NCI-H446 (cell line): ENCODE measurements around the gene CRTC1.

ENCODE experiments used
- DNase-seq, 2 experiments: peaks; one replicate each; lab custom pipeline; 2025; lab: John Stamatoyannopoulos, UW

Gene CRTC1

DNA sequence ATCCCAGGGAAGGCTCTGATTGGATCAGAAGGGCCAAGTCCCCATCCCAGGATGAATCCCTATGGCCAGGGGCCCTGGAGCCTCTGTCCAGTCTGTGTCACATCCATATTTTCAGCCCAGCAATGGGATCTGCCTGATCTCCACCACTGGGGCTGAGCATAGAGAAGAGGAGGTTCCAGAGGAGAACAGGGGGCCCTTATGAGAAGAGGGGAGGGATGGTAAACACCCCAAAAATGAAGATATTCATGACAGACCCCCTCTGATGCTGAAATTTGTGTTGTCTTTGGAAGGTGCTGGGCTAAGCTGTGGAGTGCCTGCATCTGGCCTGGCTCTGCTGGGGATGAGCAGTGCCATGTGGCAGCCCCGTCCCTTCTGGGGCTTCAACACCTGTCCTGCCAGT is 32.2 kb upstream of the CRTC1 start:
- DNase-seq = no peak

DNA sequence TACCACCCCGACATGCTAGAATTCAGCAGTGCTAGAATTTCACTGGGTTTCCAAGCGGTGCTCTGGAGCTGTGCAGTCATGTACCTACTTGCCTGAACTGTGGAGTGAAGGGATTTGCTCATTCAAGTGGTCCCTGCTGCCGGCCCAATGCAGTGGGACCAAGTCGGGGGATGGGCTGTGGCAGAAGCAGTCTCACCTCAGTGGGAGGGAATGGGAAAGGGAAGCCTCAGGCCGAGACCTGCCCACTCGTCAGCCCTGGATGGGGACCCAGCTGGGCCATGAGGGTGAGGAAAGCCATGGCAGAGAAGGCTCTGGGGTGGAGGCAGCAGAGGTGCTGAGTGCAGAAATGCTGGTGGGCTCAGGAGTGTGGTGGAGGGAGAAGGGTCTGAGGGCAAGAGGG is 31.7 kb upstream of the CRTC1 start:
- DNase-seq = no peak

DNA sequence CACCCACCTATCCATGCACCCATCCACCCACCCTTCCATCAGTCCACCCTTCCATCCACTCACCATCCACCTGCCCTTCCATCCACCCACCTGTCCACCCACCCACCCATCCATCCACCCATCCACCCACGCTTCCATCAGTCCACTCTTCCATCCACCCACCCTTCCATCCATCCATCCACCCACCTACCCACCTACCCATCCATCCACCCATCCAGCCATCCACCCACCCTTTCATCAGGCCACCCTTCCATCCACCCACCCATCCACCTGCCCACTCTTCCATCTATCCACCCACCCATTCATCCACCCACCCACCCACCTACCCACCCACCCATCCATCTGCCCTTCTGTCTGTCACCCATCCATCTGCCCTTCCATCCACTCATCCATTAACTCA is 29.6 kb upstream of the CRTC1 start:
- DNase-seq = no peak

DNA sequence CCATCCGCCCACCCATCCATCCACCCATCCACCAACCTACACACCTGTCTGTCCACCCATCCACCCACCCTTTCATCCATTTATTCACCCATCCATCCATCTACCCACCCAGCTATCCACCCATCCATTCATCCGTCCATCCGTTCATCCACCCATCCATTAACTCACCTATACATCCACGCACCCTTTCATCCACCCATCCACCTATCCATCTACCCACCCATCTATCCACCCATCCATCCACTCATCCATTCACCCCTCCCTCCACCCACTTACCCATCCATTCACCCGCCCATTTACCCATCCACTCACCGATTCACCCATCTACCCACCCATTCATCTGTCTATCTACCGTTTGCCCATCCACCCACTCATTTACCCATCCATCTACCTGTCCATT is 29.0 kb upstream of the CRTC1 start:
- no peak for DNase-seq

DNA sequence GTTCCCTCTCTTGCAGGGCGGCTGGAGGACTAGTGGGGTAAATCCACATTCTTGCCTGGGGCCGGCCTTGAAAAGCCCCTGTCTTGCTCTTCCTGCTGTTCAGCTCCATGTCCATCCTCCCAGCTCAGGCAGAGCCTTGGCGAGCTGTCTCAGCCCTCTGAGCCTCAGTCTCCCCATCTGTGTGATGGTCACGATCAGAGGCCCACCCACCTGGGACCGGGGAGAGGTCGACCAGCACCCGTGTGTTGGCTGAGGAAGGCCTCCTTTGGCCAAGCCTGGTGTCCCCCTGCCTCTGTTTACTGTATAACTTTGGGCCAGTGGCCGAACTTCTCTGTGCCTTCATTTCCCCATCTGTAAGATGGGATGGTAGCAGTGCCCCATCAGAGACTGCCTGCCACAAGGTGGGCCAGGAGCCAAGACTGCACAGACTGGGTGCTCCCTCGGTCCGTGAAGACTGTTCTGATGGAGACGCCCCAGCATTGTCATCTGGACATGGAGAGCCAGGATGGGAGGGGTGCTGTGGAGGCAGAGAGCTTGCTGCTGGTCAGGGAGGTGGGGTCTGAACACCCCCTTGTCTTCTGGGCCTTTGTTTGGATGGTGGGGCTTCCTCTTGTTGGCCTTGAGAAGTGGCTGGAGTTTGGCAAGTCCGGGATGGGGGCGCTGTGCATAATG is 28.2 kb upstream of the CRTC1 start:
- no peak for DNase-seq

DNA sequence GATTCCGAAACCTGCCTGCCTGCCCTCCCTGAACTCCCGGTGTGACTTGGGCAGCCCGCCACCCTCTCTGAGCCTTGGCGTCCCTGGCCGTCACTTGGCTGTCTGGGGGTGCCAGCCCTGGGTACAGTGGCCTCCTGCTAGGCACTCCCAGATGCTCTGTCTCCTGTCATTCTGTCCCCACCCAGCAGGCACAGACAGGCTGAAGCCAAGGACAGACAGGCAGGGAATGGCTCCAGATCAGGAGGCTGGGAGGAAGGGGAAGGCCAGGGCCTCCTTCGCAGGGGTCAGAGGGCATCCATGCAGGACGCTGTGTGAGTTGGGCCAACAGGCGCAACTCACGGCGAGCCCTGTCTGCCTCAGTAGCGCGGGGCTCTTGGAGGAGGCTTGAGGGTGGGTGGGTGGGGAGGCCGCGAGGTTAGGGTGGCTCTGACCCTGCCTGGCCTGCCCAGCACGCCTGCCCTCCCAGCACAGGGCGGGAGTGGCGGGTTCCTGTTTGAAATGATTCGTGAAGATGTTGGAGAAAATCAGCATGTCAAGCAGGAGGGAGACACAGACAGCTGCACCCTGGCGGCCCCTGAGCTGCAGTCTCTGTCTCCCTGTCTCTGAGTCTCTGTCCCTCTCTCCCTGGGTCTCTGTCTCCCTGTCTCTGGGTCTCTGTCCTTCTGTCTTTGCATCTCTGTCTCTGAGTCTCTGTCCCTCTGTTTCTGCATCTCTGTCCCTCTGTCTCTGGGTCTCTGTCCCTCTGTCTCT is 27.0 kb upstream of the CRTC1 start:
- DNase-seq = no peak

DNA sequence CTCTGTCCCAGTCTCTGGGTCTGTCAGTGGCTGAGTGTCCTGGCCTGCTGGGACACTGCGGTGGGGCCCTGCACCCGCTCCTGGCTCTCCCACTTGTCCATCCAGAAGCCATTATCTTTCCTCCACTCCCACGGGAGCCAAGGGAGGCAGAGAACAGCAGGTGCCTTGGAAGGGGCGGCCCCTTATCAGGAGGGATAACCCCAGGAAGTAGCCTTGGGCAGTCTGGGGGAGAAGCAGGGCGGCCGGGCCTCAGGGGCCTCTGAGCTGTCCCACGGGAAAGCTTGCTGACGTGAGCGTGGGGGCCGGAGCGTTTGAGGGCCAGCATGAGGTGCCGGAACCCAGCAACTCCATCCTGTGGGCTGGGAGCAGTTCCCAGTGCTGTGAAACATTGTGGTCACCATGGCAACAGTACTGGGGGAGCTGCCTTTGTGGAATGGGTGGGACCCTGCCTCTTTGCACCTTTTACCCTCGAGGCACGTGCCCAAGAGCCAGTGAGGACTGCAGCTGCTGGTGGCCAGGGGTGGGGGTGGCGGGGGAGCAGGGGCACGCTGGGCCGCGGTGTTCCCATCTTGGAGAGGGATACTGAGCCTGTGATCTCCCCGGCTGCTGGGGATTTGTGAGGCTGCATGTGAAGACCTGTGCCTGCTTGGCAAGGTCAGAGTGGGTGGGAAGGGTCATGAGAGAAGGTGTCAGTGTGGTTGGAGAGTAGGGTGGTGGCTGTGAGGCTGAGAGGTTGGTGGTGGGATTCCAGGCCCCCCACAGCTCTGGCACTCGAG is 25.7 kb upstream of the CRTC1 start:
- no peak for DNase-seq

DNA sequence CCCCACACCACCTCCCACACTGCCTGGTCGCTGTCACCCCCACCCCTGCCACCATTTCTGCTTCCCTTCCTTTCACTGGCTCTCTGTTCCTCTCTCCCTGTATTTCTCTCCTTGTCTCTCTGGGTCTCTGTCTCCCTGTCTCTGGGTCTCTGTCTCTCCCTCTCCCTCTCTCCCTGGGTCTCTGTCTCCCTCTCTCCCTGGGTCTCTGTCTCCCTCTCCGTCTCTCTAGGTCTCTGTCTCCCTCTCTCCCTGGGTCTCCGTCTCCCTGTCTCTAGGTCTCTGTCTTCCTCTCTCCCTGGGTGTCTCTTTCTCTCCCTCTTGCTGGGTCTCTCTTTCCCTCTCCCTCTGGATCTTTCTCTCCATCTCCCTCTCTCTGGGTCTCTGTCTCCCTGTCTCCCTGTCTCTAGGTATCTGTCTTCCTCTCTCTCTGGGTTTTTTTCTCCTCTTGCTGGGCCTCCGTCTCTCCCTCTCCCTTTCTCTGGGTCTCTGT is 25.1 kb upstream of the CRTC1 start:
- no peak for DNase-seq

DNA sequence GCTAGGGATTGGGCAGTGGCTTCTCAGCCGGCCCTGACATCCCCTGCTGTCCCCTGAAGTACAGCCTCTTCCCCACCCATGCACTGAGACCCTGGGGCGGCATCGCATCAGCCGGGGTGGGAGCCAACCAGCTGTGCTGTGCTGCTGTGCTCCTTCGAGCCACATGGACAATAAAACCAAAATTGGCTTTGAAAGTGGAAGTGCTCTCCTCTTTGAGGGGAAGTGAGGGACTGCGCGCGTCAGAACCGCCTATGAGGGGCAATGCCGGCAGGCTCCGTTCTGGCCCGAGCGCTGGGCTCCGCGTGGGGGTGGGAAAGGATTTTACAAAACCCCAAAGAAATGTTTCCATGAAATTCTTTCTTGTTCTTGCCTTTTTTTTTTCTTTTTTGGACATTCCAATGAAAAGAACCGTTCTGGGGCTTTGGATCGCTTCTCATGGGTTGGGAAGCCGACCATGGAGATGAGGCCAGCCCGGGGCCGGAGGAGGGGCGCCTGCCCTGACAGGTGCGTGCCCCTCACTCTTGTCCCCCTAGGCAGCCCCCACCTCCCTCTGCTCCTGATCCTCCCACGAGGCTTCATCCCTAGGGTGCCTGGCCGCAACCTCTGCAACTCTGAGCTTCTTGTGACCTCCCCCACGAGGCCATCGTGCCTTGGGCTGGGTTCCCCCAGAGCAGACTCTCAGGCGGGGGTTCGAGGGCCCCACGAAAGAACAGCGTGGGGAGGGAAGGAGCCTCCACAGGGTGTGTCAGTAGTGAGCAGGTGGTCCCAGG is 24.0 kb upstream of the CRTC1 start:
- no peak for DNase-seq

DNA sequence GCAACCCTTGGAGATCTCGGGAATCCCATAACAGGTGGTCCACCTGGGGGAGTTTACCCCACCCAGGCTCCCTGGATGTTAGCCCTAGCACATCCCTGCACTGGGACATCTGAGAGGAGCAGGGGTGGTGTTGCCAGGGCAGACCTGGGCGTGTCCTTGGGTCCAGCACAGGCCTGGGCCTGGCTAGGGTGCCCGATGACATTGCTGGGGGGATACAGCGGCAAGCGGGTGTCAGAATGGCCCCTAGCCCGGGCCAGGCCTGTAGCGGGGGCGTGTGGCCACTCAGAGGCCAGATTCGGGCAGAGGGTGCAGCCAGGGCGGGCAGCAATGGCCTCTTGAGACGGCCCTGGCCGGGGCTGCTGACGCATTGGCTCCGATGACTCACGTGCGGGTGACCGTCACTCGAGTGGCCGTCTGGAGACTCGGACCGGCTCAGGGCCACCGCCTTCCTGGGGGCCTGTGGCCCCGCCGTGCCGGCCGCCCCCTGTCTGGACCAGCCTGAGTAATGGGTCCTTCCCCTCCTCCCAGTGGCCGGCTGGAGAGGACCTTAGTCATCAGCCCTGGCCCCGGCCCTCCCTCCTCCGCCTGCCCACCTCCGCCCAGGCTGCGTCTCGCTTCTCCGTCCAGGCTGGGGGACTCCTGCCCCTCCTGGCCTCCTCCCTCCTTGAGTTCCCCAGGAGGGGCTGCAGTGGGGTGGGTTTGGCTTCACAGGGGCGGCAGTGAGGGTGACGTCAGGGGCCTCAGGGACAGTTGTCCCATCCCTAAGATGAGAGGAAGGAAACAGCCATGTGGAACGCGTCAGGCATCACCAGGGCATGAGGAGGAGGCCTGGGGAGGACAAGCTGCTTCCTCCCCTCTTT is 23.2 kb upstream of the CRTC1 start:
- DNase-seq = no peak

DNA sequence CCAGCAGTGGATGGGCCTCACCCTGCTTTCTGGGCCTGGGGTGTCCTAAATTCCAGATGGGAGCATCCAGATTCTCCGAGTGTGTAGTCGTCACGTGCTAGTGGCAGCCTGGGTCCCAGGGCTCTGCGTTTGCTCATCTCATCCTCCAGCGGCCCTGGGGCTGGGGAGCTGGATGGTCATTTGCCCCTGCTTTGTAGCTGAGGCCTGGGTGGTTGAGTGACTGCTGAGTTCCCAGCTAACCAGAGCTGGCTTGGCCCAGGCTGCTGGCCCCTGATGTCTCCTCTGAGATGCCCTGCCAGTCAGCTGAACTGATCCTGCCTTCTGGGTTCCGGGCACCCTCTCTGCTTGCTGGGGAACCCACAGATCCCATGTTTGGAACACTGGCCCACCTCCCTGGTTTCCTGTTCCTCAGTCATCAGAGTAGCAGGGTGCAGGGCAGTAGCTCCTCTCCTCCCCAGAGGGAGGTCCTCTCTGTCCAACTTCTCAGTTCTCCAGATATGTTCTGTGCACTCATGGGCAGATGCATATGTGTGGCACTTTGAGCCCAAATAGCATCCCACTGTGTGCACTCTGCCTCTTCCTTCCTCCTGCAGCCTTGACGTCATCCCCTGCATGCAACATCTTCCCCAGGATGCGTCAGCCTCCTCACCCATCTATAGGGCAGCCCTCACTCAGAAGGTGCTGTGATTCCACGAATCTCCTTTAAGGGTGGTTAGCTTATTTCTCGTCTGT is 22.4 kb upstream of the CRTC1 start:
- no peak for DNase-seq

DNA sequence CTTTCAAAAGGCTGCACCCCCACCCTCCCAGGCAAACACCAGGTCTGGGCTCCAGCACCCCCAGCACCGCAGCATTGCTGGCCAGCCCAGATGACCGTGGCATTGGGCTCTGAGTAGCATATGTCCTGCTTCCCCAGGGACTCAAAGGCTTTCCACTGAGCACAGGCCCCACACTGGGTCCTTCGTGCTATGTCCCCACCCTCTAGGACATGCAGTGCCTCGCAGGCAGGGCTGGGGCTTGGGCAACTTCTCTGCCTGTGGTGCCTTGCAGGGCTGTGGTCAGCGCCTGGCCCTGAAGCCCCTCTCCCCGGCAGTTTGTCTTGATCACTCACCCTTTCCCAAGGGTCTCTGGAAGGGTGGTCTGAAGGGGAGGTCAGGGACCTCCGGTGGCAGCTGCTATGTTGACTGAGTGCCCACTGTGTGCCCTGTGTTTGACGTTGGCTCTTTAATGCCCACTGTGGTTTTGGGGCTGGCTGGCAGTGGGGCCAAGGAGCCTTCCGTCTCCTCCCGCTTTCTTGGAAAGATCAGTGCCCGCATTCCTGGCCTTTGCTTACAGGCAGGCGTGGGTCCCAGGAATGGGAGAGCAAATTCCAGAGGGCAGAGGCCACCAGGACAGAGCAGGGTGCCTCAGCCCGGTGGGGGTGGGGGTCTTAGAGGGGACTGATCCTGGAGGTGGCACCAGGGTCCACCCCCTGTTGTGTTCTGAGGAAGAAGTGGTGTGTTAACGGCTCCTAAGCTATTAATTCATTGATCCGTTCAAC is 20.3 kb upstream of the CRTC1 start:
- DNase-seq = no peak

DNA sequence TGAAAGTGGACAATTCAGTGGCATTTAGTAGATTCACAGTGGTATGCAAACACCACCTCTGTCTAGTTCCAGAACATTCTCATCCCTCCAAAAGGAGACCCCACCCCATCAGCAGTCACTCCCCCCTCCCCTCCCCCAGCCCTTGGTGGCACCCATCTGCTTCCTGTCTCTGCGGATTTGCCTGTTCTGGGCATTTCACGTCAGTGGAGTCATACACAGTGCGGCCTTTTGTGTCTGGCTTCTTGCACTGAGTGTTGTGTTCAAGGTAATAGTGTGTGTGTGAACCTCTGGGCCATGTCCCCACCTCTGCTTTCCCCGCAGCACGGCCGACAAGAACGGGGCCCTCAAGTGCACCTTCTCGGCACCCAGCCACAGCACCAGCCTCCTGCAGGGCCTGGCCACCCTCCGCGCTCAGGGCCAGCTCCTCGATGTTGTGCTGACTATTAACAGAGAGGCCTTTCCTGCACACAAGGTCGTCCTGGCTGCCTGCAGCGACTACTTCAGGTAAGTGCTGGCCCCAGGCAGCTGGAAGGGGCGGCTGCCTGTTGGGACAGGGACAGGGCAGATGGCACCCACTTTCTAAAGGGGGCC is 19.4 kb upstream of the CRTC1 start:
- no peak for DNase-seq

DNA sequence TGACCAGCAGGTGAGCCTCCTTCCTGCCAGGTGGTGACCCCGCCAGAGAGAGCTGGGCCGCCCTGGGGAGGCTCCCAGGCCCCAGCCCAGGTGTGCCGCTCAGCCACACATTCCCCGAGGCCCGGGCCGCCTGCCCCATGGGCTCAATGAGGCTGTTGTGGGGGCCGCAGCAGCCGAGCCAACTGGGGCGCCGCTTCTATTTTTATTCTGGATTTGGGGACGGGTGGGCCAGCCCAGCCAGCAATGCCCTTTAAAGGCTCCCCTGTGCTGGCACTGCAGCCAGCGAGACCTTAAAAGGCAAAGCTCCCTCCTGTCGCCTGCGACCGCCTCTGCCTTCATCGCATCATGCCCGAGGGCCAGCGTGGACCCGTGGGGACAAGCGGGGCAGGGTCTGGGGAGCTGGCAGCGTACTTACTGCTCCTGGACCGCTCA is 17.7 kb upstream of the CRTC1 start:
- no peak for DNase-seq

DNA sequence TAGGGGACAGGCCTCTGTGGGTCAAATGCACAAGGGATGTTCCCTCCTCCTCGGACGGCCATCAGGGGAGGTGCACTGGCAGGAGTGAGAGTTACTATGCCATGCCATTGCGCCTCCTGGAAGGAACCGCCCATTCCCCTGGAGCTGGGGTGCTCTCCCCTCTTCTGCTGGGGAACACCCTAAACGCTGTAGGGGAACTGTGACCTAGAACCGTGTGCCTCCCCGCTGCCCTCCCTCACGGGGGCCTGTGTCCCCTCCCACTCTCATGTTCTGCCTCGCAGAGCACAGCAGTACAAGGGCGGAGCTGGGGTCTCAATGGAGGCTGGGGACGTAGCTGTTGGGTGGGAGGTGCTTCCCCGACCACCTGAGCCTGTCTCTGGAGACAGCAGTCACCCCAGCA is 17.2 kb upstream of the CRTC1 start:
- DNase-seq = no peak

DNA sequence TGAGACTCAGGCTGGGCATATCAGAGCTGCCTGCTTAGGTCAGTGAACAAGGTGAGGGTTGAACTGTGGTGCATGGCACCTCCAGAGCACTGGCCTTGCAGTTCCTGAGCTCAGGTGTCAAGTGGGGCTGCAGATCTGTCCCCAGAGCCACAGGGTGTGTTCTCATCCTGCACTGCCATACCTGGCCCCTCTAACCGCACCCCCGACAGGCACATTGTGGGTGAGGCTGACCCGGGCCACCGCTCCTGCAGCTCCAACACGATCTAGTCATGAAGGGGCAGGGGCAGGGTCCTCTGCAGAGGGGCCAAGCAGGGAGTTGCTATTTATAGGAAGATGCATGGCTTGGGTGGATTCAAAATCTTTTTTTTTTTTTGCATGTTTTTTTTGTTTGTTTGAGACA is 16.7 kb upstream of the CRTC1 start:
- no peak for DNase-seq

DNA sequence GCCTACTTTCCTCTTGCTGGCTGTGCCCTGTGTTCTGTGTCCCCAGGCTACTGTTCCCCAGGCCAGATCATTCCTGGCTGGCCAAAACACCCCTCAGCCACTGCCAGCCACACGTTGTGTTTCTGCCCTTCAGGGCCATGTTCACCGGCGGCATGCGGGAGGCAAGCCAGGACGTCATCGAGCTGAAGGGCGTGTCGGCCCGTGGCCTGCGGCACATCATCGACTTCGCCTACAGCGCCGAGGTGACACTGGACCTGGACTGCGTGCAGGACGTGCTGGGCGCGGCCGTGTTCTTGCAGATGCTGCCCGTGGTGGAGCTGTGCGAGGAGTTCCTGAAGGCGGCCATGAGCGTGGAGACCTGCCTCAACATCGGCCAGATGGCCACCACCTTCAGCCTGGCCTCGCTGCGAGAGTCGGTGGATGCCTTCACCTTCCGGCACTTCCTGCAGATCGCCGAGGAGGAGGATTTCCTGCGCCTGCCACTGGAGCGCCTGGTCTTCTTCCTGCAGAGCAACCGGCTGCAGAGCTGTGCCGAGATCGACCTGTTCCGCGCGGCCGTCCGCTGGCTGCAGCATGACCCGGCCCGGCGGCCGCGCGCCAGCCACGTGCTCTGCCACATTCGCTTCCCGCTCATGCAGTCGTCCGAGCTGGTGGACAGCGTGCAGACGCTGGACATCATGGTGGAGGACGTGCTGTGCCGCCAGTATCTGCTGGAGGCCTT is 15.8 kb upstream of the CRTC1 start:
- DNase-seq = no peak

DNA sequence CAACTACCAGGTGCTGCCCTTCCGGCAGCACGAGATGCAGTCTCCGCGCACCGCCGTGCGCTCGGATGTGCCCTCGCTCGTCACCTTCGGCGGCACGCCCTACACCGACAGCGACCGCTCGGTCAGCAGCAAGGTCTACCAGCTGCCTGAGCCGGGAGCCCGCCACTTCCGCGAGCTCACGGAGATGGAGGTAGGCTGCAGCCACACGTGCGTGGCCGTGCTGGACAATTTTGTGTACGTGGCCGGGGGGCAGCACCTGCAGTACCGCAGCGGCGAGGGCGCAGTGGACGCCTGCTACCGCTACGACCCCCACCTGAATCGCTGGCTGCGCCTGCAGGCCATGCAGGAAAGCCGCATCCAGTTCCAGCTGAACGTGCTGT is 15.2 kb upstream of the CRTC1 start:
- no peak for DNase-seq
